Stimulated activated CD4-positive, alpha-beta T cell treated with anti-CD3 and anti-CD28 coated beads, Interleukin-12 subunit alpha, Interleukin-12 subunit beta, amount 100 ng/mL, for 4 hours (primary cell): ENCODE measurements around the gene CCDC7.
A peak's percentile ranks its signal among the peaks of the same experiment; 100 is the strongest.
"Not testable (repeated sequence)": the region's sequence is repeated elsewhere in the genome, so short reads cannot be mapped to it uniquely, and the experiment has no call there.

Experiments used
- DNase-seq: peaks from one replicate; pipeline ENCODE4 v3.0.0-alpha.2; 2020

CCDC7 gene

GRCh38 chr10:32445740-32446535, at the start of gene CCDC7:
CCDC7 (plus strand) TSS chr10:32446140; CDS start chr10:32451643, 5,503 bp downstream.
- peak; percentile 81 for DNase-seq

DNA sequence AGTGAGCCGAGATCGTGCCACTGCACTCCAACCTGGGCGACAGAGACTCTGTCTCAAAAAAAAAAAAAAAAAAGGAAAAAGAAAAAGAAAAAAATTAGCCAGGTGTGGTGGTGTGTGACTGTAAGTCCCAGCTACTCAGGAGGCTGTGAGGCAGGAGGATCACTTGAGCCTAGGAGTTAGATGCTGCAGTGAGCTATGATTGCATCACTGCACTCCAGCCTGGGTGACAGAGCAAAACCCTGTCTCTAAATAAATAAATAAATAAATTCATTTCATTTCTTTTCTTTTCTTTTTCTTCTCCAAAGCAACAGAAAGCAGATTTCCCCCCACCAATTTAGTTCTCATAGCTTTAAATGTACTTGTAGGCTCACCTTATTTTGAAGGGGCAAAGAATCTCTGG, 48.8 kb upstream of the CCDC7 start:
- not testable (repeated sequence) for DNase-seq

DNA sequence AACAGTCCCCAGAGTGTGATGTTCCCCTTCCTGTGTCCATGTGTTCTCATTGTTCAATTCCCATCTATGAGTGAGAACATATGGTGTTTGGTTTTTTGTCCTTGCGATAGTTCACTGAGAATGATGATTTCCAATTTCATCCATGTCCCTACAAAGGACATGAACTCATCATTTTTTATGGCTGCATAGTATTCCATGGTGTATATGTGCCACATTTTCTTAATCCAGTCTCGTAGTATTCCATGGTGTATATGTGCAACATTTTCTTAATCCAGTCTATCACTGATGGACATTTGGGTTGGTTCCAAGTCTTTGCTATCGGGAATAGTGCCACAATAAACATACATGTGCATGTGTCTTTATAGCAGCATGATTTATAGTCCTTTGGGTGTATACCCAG, 46.2 kb upstream of the CCDC7 start:
- DNase-seq: not testable (repeated sequence)

- DNase-seq: no peak
Observed at GRCh38 chr10:32400961-32401360, 45.0 kb upstream of the CCDC7 start.

GRCh38 chr10:32402499-32402898, 43.4 kb upstream of the CCDC7 start:
- DNase-seq: no peak

- DNase-seq: no peak
Observed at GRCh38 chr10:32403091-32403490, 42.8 kb upstream of the CCDC7 start.

- no peak for DNase-seq
Observed at GRCh38 chr10:32408690-32409089, 37.2 kb upstream of the CCDC7 start.

GRCh38 chr10:32409741-32410140, 36.2 kb upstream of the CCDC7 start:
- no peak for DNase-seq

- DNase-seq: no peak
Observed at GRCh38 chr10:32410569-32410968, 35.4 kb upstream of the CCDC7 start.

DNA sequence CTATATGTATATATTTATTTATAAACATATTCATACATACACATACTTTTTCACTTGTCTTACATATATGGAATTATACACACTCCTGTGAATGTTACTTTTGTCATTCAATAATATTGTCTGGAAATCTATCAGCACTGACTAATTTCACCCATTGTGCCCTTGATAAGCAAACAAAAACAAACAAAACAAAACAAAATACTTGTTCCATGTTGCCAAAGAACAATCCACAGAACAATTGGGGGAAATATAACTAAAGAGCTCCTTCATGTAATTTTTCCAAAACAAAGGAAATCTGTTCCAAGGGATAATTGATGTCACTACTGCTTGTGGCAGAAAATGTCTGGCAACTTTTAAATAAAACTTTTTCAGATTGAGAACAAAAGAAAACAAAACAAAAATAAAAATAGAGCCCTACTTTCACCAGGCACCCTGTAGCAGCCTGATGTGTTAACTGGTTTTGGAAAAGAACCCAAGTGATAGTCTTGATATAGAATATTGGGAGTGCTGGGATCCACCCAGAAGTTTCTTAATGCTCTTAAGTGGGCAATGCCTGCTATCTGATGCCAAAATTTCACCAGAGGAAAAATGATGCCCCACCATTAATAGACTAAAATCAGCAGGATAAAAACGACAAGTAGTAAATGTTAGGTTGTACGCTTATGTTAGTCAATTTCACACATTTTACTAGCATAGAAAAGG, 34.0 kb upstream of the CCDC7 start:
- no peak for DNase-seq

DNA sequence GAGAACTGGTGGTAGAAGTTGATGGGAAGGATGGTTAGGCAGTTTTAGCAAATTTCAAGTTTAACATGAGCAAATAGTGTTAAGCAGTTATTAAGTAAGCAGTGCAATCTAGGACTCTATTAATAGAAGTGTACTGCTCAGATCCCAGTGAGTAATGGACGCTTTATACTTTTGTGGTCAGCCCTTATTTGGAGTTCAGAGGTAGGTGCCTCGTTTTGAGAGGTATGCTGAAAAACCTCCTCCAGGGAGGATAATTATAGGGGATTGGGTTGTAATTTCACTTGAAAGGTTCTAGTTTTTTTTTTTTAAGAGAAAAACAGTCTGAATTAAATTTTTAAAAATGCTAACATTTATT, 33.5 kb upstream of the CCDC7 start:
- DNase-seq: no peak

DNA sequence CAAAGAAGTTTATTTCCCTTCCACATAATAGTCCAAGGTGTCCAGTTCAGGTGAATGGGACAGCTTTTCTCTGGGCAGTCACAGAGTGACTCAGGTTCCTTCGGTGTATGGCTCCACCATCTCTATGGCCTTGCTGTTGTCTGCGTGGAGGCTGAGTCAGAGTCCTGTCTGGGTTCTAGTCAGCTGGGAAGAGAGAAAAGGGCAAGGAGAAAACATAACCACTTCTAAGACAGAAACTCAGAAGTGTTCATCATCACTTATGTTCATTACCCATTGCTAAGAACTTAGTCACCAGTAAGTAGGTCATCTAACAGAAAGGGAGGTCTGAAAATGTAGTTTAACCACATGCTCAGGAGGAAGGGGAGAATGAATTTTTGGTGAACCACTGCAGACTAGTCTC, 32.4 kb upstream of the CCDC7 start:
- DNase-seq: peak; percentile 22

GRCh38 chr10:32415361-32415760, 30.6 kb upstream of the CCDC7 start:
- no peak for DNase-seq

- DNase-seq: no peak
Observed at GRCh38 chr10:32417911-32418547, 27.9 kb upstream of the CCDC7 start.

GRCh38 chr10:32418572-32418971, 27.4 kb upstream of the CCDC7 start:
- DNase-seq: no peak

DNA sequence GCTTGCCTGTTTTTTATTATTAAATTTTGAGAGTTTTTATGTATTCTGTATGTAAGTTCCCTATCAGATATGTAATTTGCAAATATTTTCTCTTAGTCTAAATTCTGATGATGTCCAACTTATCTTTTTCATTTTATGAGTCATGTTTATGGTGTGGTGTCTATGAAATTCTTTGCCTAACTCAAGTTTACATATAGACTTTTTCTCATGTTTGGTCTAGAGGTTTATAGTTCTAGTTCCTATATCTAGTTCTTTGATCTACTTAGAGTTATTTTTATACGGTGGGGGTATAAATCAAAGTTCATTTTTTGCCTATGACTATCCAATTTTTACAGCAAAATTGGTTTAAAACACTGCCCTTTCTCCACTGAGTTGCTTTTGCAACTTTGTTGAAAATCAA, 26.3 kb upstream of the CCDC7 start:
- no peak for DNase-seq

DNA sequence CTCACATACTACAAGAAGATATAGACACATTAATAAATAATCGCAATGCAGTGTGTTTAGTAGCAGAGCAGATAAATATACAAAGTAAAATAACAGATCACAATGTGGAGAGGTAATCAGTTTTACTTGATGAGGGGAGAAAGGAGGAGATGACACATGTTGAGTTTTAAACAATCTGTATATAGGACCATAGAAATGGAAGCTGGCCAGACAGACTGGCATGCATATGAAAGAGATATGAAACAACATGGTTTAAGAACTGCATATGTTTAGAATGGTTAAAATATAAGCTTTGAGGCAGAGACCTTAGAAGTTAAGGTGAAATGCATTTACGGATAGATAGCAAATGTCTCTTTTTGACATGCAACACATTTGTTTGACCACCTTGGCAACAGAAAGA, 19.8 kb upstream of the CCDC7 start:
- DNase-seq: no peak

DNA sequence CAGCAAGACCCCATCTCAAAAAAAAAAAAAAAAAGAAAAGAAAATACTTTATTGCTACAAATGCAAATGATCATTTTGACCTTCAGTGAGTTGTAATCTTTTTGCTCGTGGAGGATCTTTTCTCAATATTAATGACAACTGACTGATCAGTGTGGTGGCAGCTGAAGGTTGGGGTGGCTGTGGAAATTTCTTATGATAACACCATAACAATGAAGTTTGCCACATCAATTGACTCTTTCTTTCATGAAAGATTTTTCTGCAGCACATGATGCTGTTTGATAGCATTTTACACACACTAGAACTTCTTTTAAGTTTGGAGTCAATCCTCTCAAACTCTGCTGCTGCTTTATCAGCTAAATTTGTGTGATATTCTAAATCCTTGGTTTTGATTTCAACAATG, 12.4 kb upstream of the CCDC7 start:
- no peak for DNase-seq

DNA sequence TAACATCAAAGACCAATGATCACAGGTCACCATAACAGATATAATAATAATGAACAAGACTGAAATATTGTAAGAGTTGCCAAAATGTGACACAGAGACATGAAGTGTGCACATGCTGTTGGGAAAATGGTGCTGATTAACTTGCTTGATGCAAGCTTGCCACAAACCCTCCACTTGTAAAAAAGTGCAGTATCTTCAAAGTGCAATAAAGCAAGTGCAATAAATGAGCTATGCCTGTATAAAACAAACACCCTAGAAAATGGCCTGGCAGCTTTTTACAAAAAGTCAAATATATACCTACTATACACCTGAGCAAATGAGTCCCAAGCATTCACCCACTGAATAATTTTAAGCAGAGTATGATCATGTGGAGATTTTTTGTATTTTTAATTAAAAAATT, 9.7 kb upstream of the CCDC7 start:
- no peak for DNase-seq

GRCh38 chr10:32437334-32437733, 8.6 kb upstream of the CCDC7 start:
- no peak for DNase-seq

GRCh38 chr10:32445036-32445435, 904 bp upstream of the CCDC7 start:
- DNase-seq: no peak

DNA sequence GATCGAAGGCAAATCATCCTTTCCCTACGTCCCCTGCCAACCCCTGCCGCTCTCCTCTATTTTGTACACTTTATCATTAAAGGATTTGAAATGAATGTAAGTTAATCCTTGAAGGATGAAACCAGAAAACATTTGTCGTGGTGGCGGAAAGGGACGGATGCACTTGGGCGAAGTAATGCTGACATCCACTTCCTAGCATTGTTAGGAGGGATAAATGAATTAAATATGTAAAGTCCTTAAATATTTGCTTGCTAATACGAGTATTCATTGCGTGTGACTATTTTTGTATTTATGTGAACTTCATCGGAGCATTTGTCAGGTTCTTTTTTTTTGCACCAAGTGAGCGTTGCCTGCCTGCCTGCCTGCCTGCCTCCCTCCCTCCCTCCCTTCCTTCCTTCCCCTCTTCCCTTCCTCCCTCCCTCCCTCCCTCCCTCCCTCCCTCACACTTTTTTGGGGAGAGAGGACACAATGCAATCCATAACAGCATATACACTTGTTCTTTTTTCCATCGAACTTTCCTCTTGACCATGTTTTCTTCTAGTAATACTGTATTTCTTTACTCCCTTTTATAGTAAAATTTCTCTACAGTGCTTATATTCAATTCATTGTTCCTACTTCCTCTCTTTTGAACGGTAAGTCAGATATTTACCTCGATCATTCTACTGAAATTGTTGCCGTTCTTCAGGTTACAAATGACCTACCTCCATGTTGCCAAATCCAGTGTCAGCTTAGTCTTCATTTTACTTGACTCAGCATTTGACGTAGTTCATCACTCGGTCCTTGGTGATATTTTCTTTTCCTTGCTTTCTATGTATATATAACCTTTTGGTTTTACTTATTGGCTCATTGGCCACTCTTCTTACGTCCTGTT, 831 bp downstream of the CCDC7 start:
- DNase-seq: no peak

DNA sequence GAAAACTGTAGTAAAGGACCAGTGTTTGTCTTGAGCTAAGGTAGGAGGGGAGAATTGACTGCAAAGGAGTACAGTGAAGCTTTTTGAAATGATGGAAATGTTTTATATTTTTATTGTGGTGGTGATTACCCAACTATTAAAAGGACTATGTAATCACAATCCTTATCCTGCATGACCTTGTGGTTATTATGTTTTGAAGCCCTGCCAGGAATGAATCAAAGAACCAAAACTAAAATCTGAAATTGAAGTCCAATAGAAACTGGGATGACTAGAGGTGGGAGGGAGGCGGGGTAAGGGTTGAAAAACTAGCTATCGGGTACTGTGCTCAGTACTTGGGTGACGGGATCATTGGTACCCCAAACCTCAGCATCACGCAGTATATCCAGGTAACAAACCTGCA, 8.2 kb downstream of the CCDC7 start:
- DNase-seq: no peak
